HG02759 (cell line): ENCODE measurements around the gene ARID1B.

Experiments
- ATAC-seq: cut with Tn5 transposase; IDR thresholded peaks from one replicate; pipeline ENCODE4 v1.9.1; 2021; ENCODE audit warnings: mild to moderate bottlenecking, moderate library complexity; ENCODE audit not compliant: unreplicated experiment

Gene ARID1B

GRCh38 chr6:157013649-157014304 is 236.6 kb downstream of the ARID1B start:
- ATAC-seq: no peak

GRCh38 chr6:157014871-157015270 is 237.7 kb downstream of the ARID1B start:
- ATAC-seq: no peak

- no peak for ATAC-seq
Observed at GRCh38 chr6:157017022-157017421, 239.8 kb downstream of the ARID1B start.

- no peak for ATAC-seq
Observed at GRCh38 chr6:157017861-157018260, 240.7 kb downstream of the ARID1B start.

GRCh38 chr6:157019115-157019641 is 242.0 kb downstream of the ARID1B start:
- no peak for ATAC-seq

GRCh38 chr6:157019733-157020132 is 242.6 kb downstream of the ARID1B start:
- no peak for ATAC-seq

- no peak for ATAC-seq
Observed at GRCh38 chr6:157020398-157020797, 243.2 kb downstream of the ARID1B start.

- peak; percentile 38 for ATAC-seq
Observed at GRCh38 chr6:157020881-157021343, 243.7 kb downstream of the ARID1B start.

GRCh38 chr6:157021344-157021992 is 244.3 kb downstream of the ARID1B start:
- ATAC-seq: peak; percentile 81

- peak; percentile 59 for ATAC-seq
Observed at GRCh38 chr6:157021993-157022740, 245.0 kb downstream of the ARID1B start.

- ATAC-seq: no peak
Observed at GRCh38 chr6:157023958-157024357, 246.8 kb downstream of the ARID1B start.

- no peak for ATAC-seq
Observed at GRCh38 chr6:157024745-157025144, 247.6 kb downstream of the ARID1B start.

GRCh38 chr6:157025437-157025836 is 248.3 kb downstream of the ARID1B start:
- no peak for ATAC-seq

GRCh38 chr6:157029980-157030690 is 253.0 kb downstream of the ARID1B start:
- ATAC-seq: no peak

GRCh38 chr6:157030755-157031154 is 253.6 kb downstream of the ARID1B start:
- ATAC-seq: no peak

- no peak for ATAC-seq
Observed at GRCh38 chr6:157032923-157033322, 255.7 kb downstream of the ARID1B start.

- ATAC-seq: peak; percentile 42
Observed at GRCh38 chr6:157033428-157034140, 256.4 kb downstream of the ARID1B start.

GRCh38 chr6:157034436-157035230 is 257.5 kb downstream of the ARID1B start:
- ATAC-seq: no peak

GRCh38 chr6:157035546-157035945 is 258.4 kb downstream of the ARID1B start:
- no peak for ATAC-seq
